ENCODE data around the gene TMX2. TPM values are rescaled to one million over a fixed set of nuclear protein-coding genes. Genes with fewer than 3 reads are reported as not detected.

TMX2 gene
- total and polyA plus RNA-seq, 10 of the 15 experiments (the other 5 are each of a cell fraction or from before 2014, with no cell fraction given) = 64.3 to 134 (median 91.6) TPM

GRCh38 chr11:57786436-57786835, 74.0 kb downstream of the TMX2 start:
- Histone ChIP-seq H3K4me1 (ENCODE audit: control insufficient read depth, insufficient read depth, low read length) (peaks cover 41% of the 10 kb centered on the region), H4K20me1 (ENCODE audit: control insufficient read depth, insufficient read depth) (no peaks in the 10 kb centered on the region), H3K4me2 (ENCODE audit: control insufficient read depth, insufficient read depth) (no peak overlapping the region), H2AFZ (ENCODE audit: control insufficient read depth, low read depth, low read length) (no peak overlapping the region), H3K9ac (ENCODE audit: control insufficient read depth, insufficient read depth, low read length) (no peak overlapping the region), H3K4me3 (no peak overlapping the region), H3K36me3 (ENCODE audit: control insufficient read depth in 2 of 2, insufficient read depth in 2 of 2, low read length in 1 of 2) (peaks cover 2 to 4% of the 10 kb centered on the region in 2 experiments; a peak in 2 of 4 replicates), H3K27me3 (replicated peaks in 1 of 2; ENCODE audit: control insufficient read depth in 2 of 2, insufficient read depth in 2 of 2, low read length in 1 of 2) (no peaks in the 10 kb centered on the region), H3K27ac (ENCODE audit: control insufficient read depth, insufficient read depth) (no peak overlapping the region; the same call in 1 of the 2 replicates), H3K79me2 (ENCODE audit: control insufficient read depth, insufficient read depth, low read length) (peaks cover 85% of the 10 kb centered on the region), H3K9me3 (replicated peaks; ENCODE audit: control insufficient read depth, insufficient read depth, low read length) (no peaks in the 10 kb centered on the region)
- POLR2A ChIA-PET = interaction anchor here (0.7 to 1.2 kb wide), 2 partner anchors 20 to 22 kb away, joined by 4 to 6 read pairs; no protein-coding TSS in a partner anchor
- intact Hi-C loops (cut with micrococcal nuclease; ENCODE audit: unreplicated experiment) (loop anchor here (10.0 kb wide), 1 partner anchor 222 kb away; the partner anchor contains the start of gene UBE2L6), in situ Hi-C loops (cut with MboI) (no loop called here)
- ATAC-seq = no peak
- BruUV-seq (replicated peaks) = no TSS peak
- WGBS (ENCODE audit: insufficient coverage, insufficient replicate concordance, low lambda C conversion rate, missing lambda C conversion rate) = 82% methylated on average over 4 of the region's 4 CpGs
- CTCF ChIA-PET = interaction anchor here (0.6 to 6.3 kb wide), 4 partner anchors 8 to 23 kb away, joined by 3 to 62 read pairs (median 18); partner anchors contain the start of gene CTNND1
- SMC1A ChIA-PET (ENCODE audit: uncharacterized antibody, unreplicated experiment) = interaction anchor here (0.7 to 13.0 kb wide), 3 partner anchors 9 to 24 kb away, joined by 3 to 197 read pairs (median 5); partner anchors contain the start of gene CTNND1
- no peak for FAIRE-seq
- TF ChIP-seq ZNF384 (IDR thresholded peaks at IDR 0.05; ENCODE audit: borderline replicate concordance, low read depth, low read length) = no peak
- no peak for TF ChIP-seq NR2C1 (IDR thresholded peaks at IDR 0.05)
- TF ChIP-seq IKZF1 (conservative IDR thresholded peaks at IDR 0.05) = no peak
- no peak for TF ChIP-seq RAD21 (IDR thresholded peaks at IDR 0.05; ENCODE audit: insufficient read depth, low read depth, low read length)
- no peak for TF ChIP-seq YY1 (IDR thresholded peaks at IDR 0.05; ENCODE audit: low read depth, low read length)
- TF ChIP-seq RBBP5 (conservative IDR thresholded peaks at IDR 0.05) = no peak
- RAD21 ChIA-PET (ENCODE audit: unreplicated experiment) = interaction anchor here (1.0 to 6.2 kb wide), 2 partner anchors 14 to 24 kb away, joined by 3 to 73 read pairs; partner anchors contain the start of gene CTNND1
- DNase-seq (ENCODE audit: low read depth, low spot score) = no peak
